ENCODE results near the gene GNL3.
"Not testable (repeated sequence)": the region's sequence is repeated elsewhere in the genome, so short reads cannot be mapped to it uniquely, and the experiment has no call there.

The GNL3 gene

GRCh38 chr3:52715714-52716305, 30.0 kb downstream of the GNL3 start:
- Histone ChIP-seq H3K4me3 (ENCODE audit: insufficient read depth, low read depth, low read length, poor library complexity, severe bottlenecking) (no peak overlapping the region), H3K9me3 (ENCODE audit: control insufficient read depth, low read length) (no peaks in the 10 kb centered on the region), H3K27me3 (replicated peaks; ENCODE audit: control insufficient read depth, insufficient read depth, low read length, poor library complexity, severe bottlenecking) (no peaks in the 10 kb centered on the region), H3K27ac (ENCODE audit: insufficient read depth, low read length, poor library complexity, severe bottlenecking) (no peak overlapping the region), H3K4me1 (ENCODE audit: control insufficient read depth, insufficient read depth, low read length, poor library complexity, severe bottlenecking) (no peaks in the 10 kb centered on the region), H3K36me3 (ENCODE audit: control insufficient read depth, insufficient read depth, low read length) (no peaks in the 10 kb centered on the region)
- no peak for DNase-seq

DNA sequence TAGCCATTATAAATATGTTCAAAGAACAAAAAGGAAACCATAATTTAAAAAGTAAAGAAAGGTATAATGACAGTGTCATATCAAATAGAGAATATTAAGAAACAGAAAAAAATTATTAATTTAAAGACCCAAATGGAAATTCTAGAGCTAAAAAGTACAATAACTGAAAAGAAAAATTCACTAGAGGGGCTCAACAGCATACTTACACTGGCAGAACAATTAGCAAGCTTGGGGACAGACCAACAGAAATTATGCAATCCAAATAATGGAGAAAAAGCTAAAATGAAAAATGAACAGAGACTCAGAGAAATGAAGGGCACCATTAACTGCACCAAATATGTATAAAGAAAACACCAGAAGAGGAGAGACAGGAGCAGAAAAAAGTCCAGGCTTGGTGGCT, 33.8 kb downstream of the GNL3 start:
- DNase-seq: no peak
- H3K36me3 ChIP-seq (ENCODE audit: control insufficient read depth, insufficient read depth, low read length): no peaks in the 10 kb centered on the region
- no peaks in the 10 kb centered on the region for H3K27me3 ChIP-seq (replicated peaks; ENCODE audit: control insufficient read depth, insufficient read depth, low read length, poor library complexity, severe bottlenecking)
- no peaks in the 10 kb centered on the region for H3K9me3 ChIP-seq (ENCODE audit: control insufficient read depth, low read length)
- no peak overlapping the region for H3K4me3 ChIP-seq (ENCODE audit: insufficient read depth, low read depth, low read length, poor library complexity, severe bottlenecking)
- no peaks in the 10 kb centered on the region for H3K4me1 ChIP-seq (ENCODE audit: control insufficient read depth, insufficient read depth, low read length, poor library complexity, severe bottlenecking)
- no peak overlapping the region for H3K27ac ChIP-seq (ENCODE audit: insufficient read depth, low read length, poor library complexity, severe bottlenecking)

DNA sequence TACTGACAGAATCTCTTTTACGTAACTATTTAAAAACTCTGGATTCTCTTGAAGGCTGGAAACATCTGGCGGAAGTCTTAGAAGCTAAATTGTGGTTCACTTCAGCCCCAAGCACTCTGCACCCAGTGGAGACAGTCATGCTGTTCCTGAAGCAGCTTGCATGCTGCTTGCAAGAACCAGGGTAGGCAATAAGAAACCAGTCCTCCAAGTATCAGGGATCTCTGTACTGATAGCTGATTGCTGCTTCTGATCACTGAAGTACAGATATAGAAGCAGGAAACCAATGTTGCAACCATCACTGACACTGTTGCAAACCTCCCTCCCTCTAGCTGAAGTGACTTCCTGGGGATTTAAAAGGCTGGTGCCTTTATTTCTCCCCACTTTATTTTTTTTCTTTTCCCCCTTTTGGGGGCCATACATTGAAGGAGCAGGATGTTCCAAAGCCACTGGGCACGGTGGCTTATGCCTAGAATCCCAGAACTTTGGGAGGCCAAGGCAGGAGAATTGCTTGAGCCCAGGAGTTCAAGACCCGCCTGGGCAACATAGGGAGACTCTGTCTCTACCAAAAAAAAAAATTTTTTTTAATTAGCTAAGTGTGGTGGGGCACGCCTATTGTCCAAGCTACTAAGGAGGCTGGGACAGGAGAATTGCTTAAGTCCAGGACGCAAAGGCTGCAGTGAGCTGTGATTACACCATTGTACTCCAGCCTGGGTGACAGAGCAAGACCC, 35.3 kb downstream of the GNL3 start:
- H3K27me3 ChIP-seq (replicated peaks; ENCODE audit: control insufficient read depth, insufficient read depth, low read length, poor library complexity, severe bottlenecking): no peaks in the 10 kb centered on the region
- no peak overlapping the region for H3K27ac ChIP-seq (ENCODE audit: insufficient read depth, low read length, poor library complexity, severe bottlenecking)
- no peaks in the 10 kb centered on the region for H3K9me3 ChIP-seq (ENCODE audit: control insufficient read depth, low read length)
- DNase-seq: no peak
- H3K4me1 ChIP-seq (ENCODE audit: control insufficient read depth, insufficient read depth, low read length, poor library complexity, severe bottlenecking): no peaks in the 10 kb centered on the region
- no peak overlapping the region for H3K4me3 ChIP-seq (ENCODE audit: insufficient read depth, low read depth, low read length, poor library complexity, severe bottlenecking)
- H3K36me3 ChIP-seq (ENCODE audit: control insufficient read depth, insufficient read depth, low read length): no peaks in the 10 kb centered on the region

- H3K27me3 ChIP-seq (replicated peaks; ENCODE audit: control insufficient read depth, insufficient read depth, low read length, poor library complexity, severe bottlenecking): no peaks in the 10 kb centered on the region
- no peak overlapping the region for H3K27ac ChIP-seq (ENCODE audit: insufficient read depth, low read length, poor library complexity, severe bottlenecking)
- no peak overlapping the region for H3K4me3 ChIP-seq (ENCODE audit: insufficient read depth, low read depth, low read length, poor library complexity, severe bottlenecking)
- no peaks in the 10 kb centered on the region for H3K4me1 ChIP-seq (ENCODE audit: control insufficient read depth, insufficient read depth, low read length, poor library complexity, severe bottlenecking)
- no peaks in the 10 kb centered on the region for H3K9me3 ChIP-seq (ENCODE audit: control insufficient read depth, low read length)
- DNase-seq: no peak
- no peaks in the 10 kb centered on the region for H3K36me3 ChIP-seq (ENCODE audit: control insufficient read depth, insufficient read depth, low read length)
Observed at GRCh38 chr3:52721730-52722008, 35.8 kb downstream of the GNL3 start.

GRCh38 chr3:52722491-52722890, 36.7 kb downstream of the GNL3 start:
- Histone ChIP-seq H3K4me1 (ENCODE audit: control insufficient read depth, insufficient read depth, low read length, poor library complexity, severe bottlenecking) (no peaks in the 10 kb centered on the region), H3K9me3 (ENCODE audit: control insufficient read depth, low read length) (no peaks in the 10 kb centered on the region), H3K27ac (ENCODE audit: insufficient read depth, low read length, poor library complexity, severe bottlenecking) (no peak overlapping the region), H3K4me3 (ENCODE audit: insufficient read depth, low read depth, low read length, poor library complexity, severe bottlenecking) (no peak overlapping the region), H3K27me3 (replicated peaks; ENCODE audit: control insufficient read depth, insufficient read depth, low read length, poor library complexity, severe bottlenecking) (no peaks in the 10 kb centered on the region), H3K36me3 (ENCODE audit: control insufficient read depth, insufficient read depth, low read length) (no peaks in the 10 kb centered on the region)
- DNase-seq: no peak

GRCh38 chr3:52723935-52724334, 38.1 kb downstream of the GNL3 start:
- no peak overlapping the region for H3K27ac ChIP-seq (ENCODE audit: insufficient read depth, low read length, poor library complexity, severe bottlenecking)
- H3K9me3 ChIP-seq (ENCODE audit: control insufficient read depth, low read length): no peaks in the 10 kb centered on the region
- no peak for DNase-seq
- no peaks in the 10 kb centered on the region for H3K27me3 ChIP-seq (replicated peaks; ENCODE audit: control insufficient read depth, insufficient read depth, low read length, poor library complexity, severe bottlenecking)
- no peak overlapping the region for H3K4me3 ChIP-seq (ENCODE audit: insufficient read depth, low read depth, low read length, poor library complexity, severe bottlenecking)
- no peaks in the 10 kb centered on the region for H3K4me1 ChIP-seq (ENCODE audit: control insufficient read depth, insufficient read depth, low read length, poor library complexity, severe bottlenecking)
- H3K36me3 ChIP-seq (ENCODE audit: control insufficient read depth, insufficient read depth, low read length): no peaks in the 10 kb centered on the region

DNA sequence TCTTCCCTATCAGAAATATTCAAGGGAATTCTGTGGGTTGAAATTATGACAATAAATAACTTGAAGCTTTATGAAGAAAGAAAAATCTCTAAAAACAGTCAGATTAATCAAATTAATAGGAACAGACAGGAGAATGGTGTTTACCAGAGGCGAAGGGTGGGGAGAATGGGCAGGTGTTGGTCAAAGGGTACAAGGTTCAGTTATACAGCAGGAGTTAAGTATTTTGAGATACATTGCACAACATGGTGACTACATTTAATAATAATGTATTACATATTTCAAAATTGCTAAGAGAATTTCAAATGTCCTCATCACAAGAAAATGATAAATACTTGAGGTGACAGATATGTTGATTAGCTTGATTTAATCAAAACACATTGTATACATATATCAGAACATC, 38.7 kb downstream of the GNL3 start:
- H3K36me3 ChIP-seq (ENCODE audit: control insufficient read depth, insufficient read depth, low read length): no peaks in the 10 kb centered on the region
- DNase-seq: no peak

DNA sequence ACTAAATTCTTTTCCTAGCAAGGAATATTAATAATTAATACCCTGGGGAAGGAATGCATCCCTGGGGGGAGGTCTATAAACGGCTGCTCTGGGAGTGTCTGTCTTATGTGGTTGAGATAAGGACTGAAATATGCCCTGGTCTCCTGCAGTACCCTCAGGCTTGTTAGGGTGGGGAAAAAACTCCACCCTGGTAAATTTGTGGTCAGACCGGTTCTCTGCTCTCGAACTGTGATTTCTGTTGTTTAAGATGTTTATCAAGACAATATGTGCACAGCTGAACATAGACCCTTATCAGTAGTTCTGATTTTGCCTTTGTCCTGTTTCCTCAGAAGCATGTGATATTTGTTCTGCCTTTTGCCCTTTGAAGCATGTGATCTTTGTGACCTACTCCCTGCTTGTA, 42.9 kb downstream of the GNL3 start:
- H3K9me3 ChIP-seq (ENCODE audit: control insufficient read depth, low read length); H3K4me3 ChIP-seq (ENCODE audit: insufficient read depth, low read depth, low read length, poor library complexity, severe bottlenecking); DNase-seq; H3K27ac ChIP-seq (ENCODE audit: insufficient read depth, low read length, poor library complexity, severe bottlenecking); H3K27me3 ChIP-seq (replicated peaks; ENCODE audit: control insufficient read depth, insufficient read depth, low read length, poor library complexity, severe bottlenecking); H3K4me1 ChIP-seq (ENCODE audit: control insufficient read depth, insufficient read depth, low read length, poor library complexity, severe bottlenecking): not testable (repeated sequence)
- H3K36me3 ChIP-seq (ENCODE audit: control insufficient read depth, insufficient read depth, low read length): peaks cover 22% of the 10 kb centered on the region

More for the DNA sequence above, 38.7 kb downstream of the GNL3 start:
- Histone ChIP-seq H3K4me1 (ENCODE audit: control insufficient read depth, insufficient read depth, low read length, poor library complexity, severe bottlenecking) (no peaks in the 10 kb centered on the region), H3K27ac (ENCODE audit: insufficient read depth, low read length, poor library complexity, severe bottlenecking) (no peak overlapping the region), H3K4me3 (ENCODE audit: insufficient read depth, low read depth, low read length, poor library complexity, severe bottlenecking) (no peak overlapping the region), H3K9me3 (ENCODE audit: control insufficient read depth, low read length) (no peaks in the 10 kb centered on the region), H3K27me3 (replicated peaks; ENCODE audit: control insufficient read depth, insufficient read depth, low read length, poor library complexity, severe bottlenecking) (no peaks in the 10 kb centered on the region)

DNA sequence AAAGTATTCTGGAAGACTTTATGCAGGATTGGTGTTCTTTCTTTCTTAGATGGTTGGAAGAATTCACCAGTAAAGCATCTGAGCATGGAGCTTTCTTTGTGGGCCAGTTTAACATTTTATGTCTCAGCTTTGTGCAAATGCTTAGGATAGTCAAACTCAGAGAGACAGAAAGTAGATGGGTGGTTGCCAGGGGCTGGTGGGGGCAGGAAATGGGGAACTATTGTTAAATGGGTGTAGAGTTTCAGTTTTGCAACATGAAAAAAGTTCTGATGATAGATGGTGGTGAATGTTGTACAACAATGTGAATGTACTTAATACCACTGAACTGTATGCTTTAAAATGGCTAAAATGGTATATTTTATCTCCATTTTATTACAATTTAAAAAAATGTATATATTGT, 44.8 kb downstream of the GNL3 start:
- Histone ChIP-seq H3K27me3 (replicated peaks; ENCODE audit: control insufficient read depth, insufficient read depth, low read length, poor library complexity, severe bottlenecking) (no peaks in the 10 kb centered on the region), H3K27ac (ENCODE audit: insufficient read depth, low read length, poor library complexity, severe bottlenecking) (no peak overlapping the region), H3K9me3 (ENCODE audit: control insufficient read depth, low read length) (no peaks in the 10 kb centered on the region), H3K4me3 (ENCODE audit: insufficient read depth, low read depth, low read length, poor library complexity, severe bottlenecking) (no peak overlapping the region), H3K4me1 (ENCODE audit: control insufficient read depth, insufficient read depth, low read length, poor library complexity, severe bottlenecking) (no peaks in the 10 kb centered on the region), H3K36me3 (ENCODE audit: control insufficient read depth, insufficient read depth, low read length) (peaks cover 27% of the 10 kb centered on the region)
- DNase-seq: no peak

DNA sequence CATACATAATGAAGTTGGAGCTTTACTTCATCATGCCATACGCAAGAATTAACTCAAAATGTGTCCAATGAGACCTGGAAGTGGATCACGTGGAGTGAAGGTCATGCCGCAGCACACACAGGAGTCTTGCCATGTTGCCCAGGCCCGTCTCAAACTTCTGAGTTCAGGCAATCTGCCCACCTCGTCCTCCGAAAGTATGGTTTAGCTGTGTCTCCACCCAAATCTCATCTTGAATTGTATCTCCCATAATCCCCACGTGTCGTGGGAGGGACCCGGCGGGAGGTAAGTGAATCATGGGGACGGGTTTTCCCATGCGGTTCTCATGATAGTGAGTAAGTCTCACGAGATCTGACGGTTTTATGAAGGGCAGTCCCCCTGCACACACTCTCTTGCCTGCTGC, 45.8 kb downstream of the GNL3 start:
- H3K27ac ChIP-seq (ENCODE audit: insufficient read depth, low read length, poor library complexity, severe bottlenecking): no peak overlapping the region
- H3K4me3 ChIP-seq (ENCODE audit: insufficient read depth, low read depth, low read length, poor library complexity, severe bottlenecking): no peak overlapping the region
- H3K36me3 ChIP-seq (ENCODE audit: control insufficient read depth, insufficient read depth, low read length): peaks cover 27% of the 10 kb centered on the region
- H3K27me3 ChIP-seq (replicated peaks; ENCODE audit: control insufficient read depth, insufficient read depth, low read length, poor library complexity, severe bottlenecking): no peaks in the 10 kb centered on the region
- no peaks in the 10 kb centered on the region for H3K9me3 ChIP-seq (ENCODE audit: control insufficient read depth, low read length)
- no peaks in the 10 kb centered on the region for H3K4me1 ChIP-seq (ENCODE audit: control insufficient read depth, insufficient read depth, low read length, poor library complexity, severe bottlenecking)
- DNase-seq: no peak
